ENCODE data around the gene FCN3. TPM values are rescaled to one million over a fixed set of nuclear protein-coding genes. Genes with fewer than 3 reads are reported as not detected.

FCN3 gene
- polyA plus RNA-seq, 2 of the 4 experiments (the other 2 are of a cell fraction): not detected

GRCh38 chr1:27321813-27322568 is 52.6 kb downstream of the FCN3 start, which contains the start of gene TMEM222:
Gene TMEM222 (plus strand): TSS chr1:27322163. CDS start chr1:27322198, 35 bp downstream.
- peak; percentile 98 to 99 for ATAC-seq
- no peak for FAIRE-seq
- peak within 1 kb of the TSS; percentile 99 for H3K4me3 ChIP-seq
- H3K4me1 ChIP-seq: peaks cover 8% of the 10 kb centered on the region; the same call in 2 of the 3 replicates
- no peaks in the 10 kb centered on the region for H3K9me3 ChIP-seq
- H3K27ac ChIP-seq: peak within 1 kb of the TSS; percentile 97 to 98
- under 1% methylated on average over 17 of the region's 67 CpGs for WGBS (ENCODE audit: missing lambda C conversion rate)
- ChIA-PET POLR2A (interaction anchor here (1.0 kb wide), 1 partner anchor 45 kb away, joined by 4 read pairs; the partner anchor contains the start of gene MAP3K6), CTCF (interaction anchor here (1.0 to 4.8 kb wide), 4 partner anchors 11 to 35 kb away, joined by 3 to 29 read pairs (median 7); no protein-coding TSS in a partner anchor)
- peak; percentile 95 for DNase-seq (ENCODE audit: low read depth in 1 of 2, low spot score in 1 of 2)
- H3K4me2 ChIP-seq: peak within 1 kb of the TSS; percentile 94
- TF ChIP-seq CEBPB (IDR thresholded peaks at IDR 0.05) (peak in 1 of 2 experiments; percentile 79; a peak in 2 of 4 replicates), MAX (IDR thresholded peaks at IDR 0.05) (peak; percentile 89), BCL3 (IDR thresholded peaks at IDR 0.05) (0 out of 3 replicates have a peak, but pooled peaks have one; percentile 54), MAFK (IDR thresholded peaks at IDR 0.05; ENCODE audit: partially characterized antibody) (no peak), RFX5 (IDR thresholded peaks at IDR 0.05) (peak; percentile 68; the same call in 1 of the 2 replicates), SREBF2 (IDR thresholded peaks at IDR 0.05) (no peak), RNF2 (IDR thresholded peaks at IDR 0.05; ENCODE audit: borderline replicate concordance, low read depth) (no peak), KDM1A (IDR thresholded peaks at IDR 0.05; ENCODE audit: low read depth) (no peak), CBX8 (IDR thresholded peaks at IDR 0.05) (no peak), HEYL (CRISPR knock-in tag; IDR thresholded peaks at IDR 0.05) (no peak), PHF8 (IDR thresholded peaks at IDR 0.05; ENCODE audit: borderline replicate concordance, low read depth) (peak; percentile 77), BHLHE40 (IDR thresholded peaks at IDR 0.05; ENCODE audit: low read depth, low read length) (no peak), HOXB13 (CRISPR knock-in tag; IDR thresholded peaks at IDR 0.05; ENCODE audit: low read depth) (no peak), SMC3 (IDR thresholded peaks at IDR 0.05) (0 out of 3 replicates have a peak, but pooled peaks have one; percentile 14), KDM5A (IDR thresholded peaks at IDR 0.05) (peak; percentile 66), EHF (CRISPR knock-in tag; IDR thresholded peaks at IDR 0.05) (no peak), FOSL2 (IDR thresholded peaks at IDR 0.05) (no peak), FOSL2 (CRISPR knock-in tag; IDR thresholded peaks at IDR 0.05) (0 out of 2 replicates have a peak, but pooled peaks have one; percentile 27), EHMT2 (IDR thresholded peaks at IDR 0.05; ENCODE audit: low read depth) (no peak), HOXA7 (CRISPR knock-in tag; IDR thresholded peaks at IDR 0.05) (no peak), CHD2 (IDR thresholded peaks at IDR 0.05; ENCODE audit: low read length, partially characterized antibody) (no peak), NFE2L2 (conservative IDR thresholded peaks at IDR 0.05; ENCODE audit: low read length) (no peak), REST (IDR thresholded peaks at IDR 0.05) (no peak), ZFP36 (IDR thresholded peaks at IDR 0.05; ENCODE audit: borderline replicate concordance, partially characterized antibody) (no peak), CTCF (IDR thresholded peaks at IDR 0.05) (no peak), MAZ (IDR thresholded peaks at IDR 0.05; ENCODE audit: borderline replicate concordance, low read depth, low read length) (peak; percentile 69; the same call in 1 of the 2 replicates), RAD21 (conservative IDR thresholded peaks at IDR 0.05 in 1 of 2, IDR thresholded peaks at IDR 0.05 in 1 of 2) (no peak; a peak in 1 of 5 replicates), RCOR1 (IDR thresholded peaks at IDR 0.05; ENCODE audit: low read depth, low read length) (no peak), JUN (IDR thresholded peaks at IDR 0.05) (peak; percentile 65 to 91; a peak in 4 of 5 replicates), CBX2 (IDR thresholded peaks at IDR 0.05; ENCODE audit: borderline replicate concordance, low read depth) (no peak), NPAS2 (CRISPR knock-in tag; IDR thresholded peaks at IDR 0.05; ENCODE audit: borderline replicate concordance) (no peak), ATOH8 (CRISPR knock-in tag; IDR thresholded peaks at IDR 0.05; ENCODE audit: low read depth) (no peak), ZNF302 (CRISPR knock-in tag; IDR thresholded peaks at IDR 0.05) (no peak), FOXS1 (CRISPR knock-in tag; IDR thresholded peaks at IDR 0.05) (no peak)

Data from A549 (cell line).